B cell (primary cell): ENCODE results near the gene KATNB1. TPM values are rescaled to one million over a fixed set of nuclear protein-coding genes. Genes with fewer than 3 reads are reported as not detected.

Source experiments
- ATAC-seq: fragments of 200-7000 bp; cut with Tn5 transposase; one replicate; pipeline ENCODE4 v1.10.0; 2021; ENCODE audit warnings: low read depth, mild to moderate bottlenecking, moderate number of reproducible peaks, moderate library complexity
- CTCF ChIA-PET: fragments of 350-600 bp; sonication (Branson Sonifier 250); formaldehyde crosslinking; loops from one replicate; lab custom pipeline; 2021; ENCODE audit warnings: antibody characterized with exemption, inconsistent platforms; lab: Charles Lee
- POLR2A ChIA-PET: fragments of 350-600 bp; sonication (Branson Sonifier 250); formaldehyde crosslinking; loops from one replicate; lab custom pipeline; 2021; ENCODE audit warnings: antibody characterized with exemption; lab: Charles Lee
- DNase-seq: peaks from one replicate; pipeline ENCODE4 v3.0.0; 2013
- H2AFZ ChIP-seq: 2 replicates; pipeline ENCODE4 v1.6.1; 2012; ENCODE audit warnings: mild to moderate bottlenecking, low read depth, low read length; ENCODE audit not compliant: insufficient read depth, poor library complexity, severe bottlenecking
- H3K27ac ChIP-seq, 2 donors: 1 replicate in 1 of 2; 2 replicates in 1 of 2; pipeline ENCODE4 v1.5.1; 2012 to 2013; ENCODE audit warnings: low read length in 2 of 2, mild to moderate bottlenecking in 2 of 2, moderate library complexity in 1 of 2
- H3K27me3 ChIP-seq, 4 experiments: fragments of 200-600 bp in 1 of 4; sonication (generic) in 1 of 4; replicated peaks in 1 of 4; 1 replicate in 2 of 4; 2 replicates in 2 of 4; pipeline versions ENCODE4 v1.6.1 to v1.7.0; 2013 to 2016; ENCODE audit warnings: low read length in 3 of 4, mild to moderate bottlenecking in 2 of 4, mixed read lengths in 1 of 4, moderate library complexity in 1 of 4; ENCODE audit not compliant: insufficient read depth in 4 of 4, control insufficient read depth in 3 of 4; ENCODE audit errors: control extremely low read depth in 1 of 4
- H3K36me3 ChIP-seq, 2 experiments: replicated peaks in 1 of 2; 1 replicate in 1 of 2; 2 replicates in 1 of 2; pipeline versions ENCODE4 v1.6.1 to v1.7.1; 2013; ENCODE audit warnings: low read length in 1 of 2; ENCODE audit not compliant: insufficient read depth in 2 of 2, control insufficient read depth in 1 of 2; ENCODE audit errors: control extremely low read depth in 1 of 2, extremely low read depth in 1 of 2
- H3K4me1 ChIP-seq, 2 donors: fragments of 200-600 bp in 1 of 2; sonication (generic) in 1 of 2; 1 replicate in 1 of 2; 2 replicates in 1 of 2; pipeline versions ENCODE4 v1.5.1 to v1.6.1; 2013 to 2017; ENCODE audit warnings: low read length in 2 of 2; ENCODE audit not compliant: control insufficient read depth in 2 of 2, insufficient read depth in 2 of 2
- H3K4me2 ChIP-seq: replicated peaks from 2 replicates; pipeline ENCODE3; 2012; ENCODE audit warnings: mild to moderate bottlenecking, low read depth, low read length; ENCODE audit not compliant: poor library complexity, severe bottlenecking
- H3K4me3 ChIP-seq, 5 experiments: fragments of 200-600 bp in 1 of 5; sonication (generic) in 1 of 5; 1 replicate in 3 of 5; 2 replicates in 2 of 5; pipeline versions ENCODE4 v1.5.1 to v1.7.0; 2011 to 2016; ENCODE audit warnings: low read length in 4 of 5, mild to moderate bottlenecking in 4 of 5, low read depth in 2 of 5, control low read depth in 1 of 5, moderate library complexity in 1 of 5; ENCODE audit not compliant: insufficient read depth in 1 of 5; ENCODE audit errors: control extremely low read depth in 1 of 5, extremely low read depth in 1 of 5
- H3K79me2 ChIP-seq: fragments of 200-600 bp; sonication (generic); one replicate; pipeline ENCODE4 v1.6.0; 2016; ENCODE audit warnings: low read length; ENCODE audit not compliant: control insufficient read depth, insufficient read depth
- H3K9ac ChIP-seq: fragments of 200-600 bp; sonication (generic); 2 replicates; pipeline ENCODE4 v1.6.1; 2017; ENCODE audit warnings: mild to moderate bottlenecking, low read length, moderate library complexity
- H3K9me3 ChIP-seq, 3 donors: one replicate each; pipeline versions ENCODE4 v1.6.1 to v1.7.1; 2013; ENCODE audit warnings: low read length in 2 of 3; ENCODE audit not compliant: control insufficient read depth in 2 of 3, insufficient read depth in 1 of 3; ENCODE audit errors: control extremely low read depth in 1 of 3
- H4K20me1 ChIP-seq: 2 replicates; pipeline ENCODE4 v1.6.0; 2012; ENCODE audit warnings: mild to moderate bottlenecking, low read length; ENCODE audit not compliant: insufficient read depth, control insufficient read depth, poor library complexity, severe bottlenecking
- H3K27ac Mint-ChIP-seq: one replicate; pipeline ENCODE4 v1.8.0; 2021; ENCODE audit warnings: mixed read lengths
- H3K27me3 Mint-ChIP-seq: one replicate; pipeline ENCODE4 v1.8.0; 2021; ENCODE audit warnings: mixed read lengths
- H3K4me1 Mint-ChIP-seq: one replicate; pipeline ENCODE4 v1.8.0; 2021; ENCODE audit warnings: mixed read lengths
- H3K4me3 Mint-ChIP-seq: one replicate; pipeline ENCODE4 v1.8.0; 2021; ENCODE audit warnings: mixed read lengths
- H3K9me3 Mint-ChIP-seq: one replicate; pipeline ENCODE4 v1.8.0; 2022; ENCODE audit warnings: mixed read lengths; ENCODE audit not compliant: insufficient read depth
- EZH2 ChIP-seq: IDR thresholded peaks from 2 replicates; pipeline ENCODE4 v1.6.1; 2012; ENCODE audit warnings: borderline replicate concordance, low read depth, mild to moderate bottlenecking, moderate library complexity, low read length; ENCODE audit not compliant: insufficient read depth, poor library complexity, severe bottlenecking
- WGBS: methylation state at CpG from one replicate; pipeline ENCODE4 v1.1.5; 2013; ENCODE audit warnings: missing lambda C conversion rate; ENCODE audit not compliant: insufficient coverage; 5-methylcytosine and 5-hydroxymethylcytosine counted together
- intact Hi-C: fragments of 100-400 bp; cut with micrococcal nuclease; formaldehyde crosslinking; loops from one replicate; pipeline ENCODE4 v1.10.0; 2022
- polyA plus RNA-seq: library from polyadenylated mRNA; depleted of rRNA; stranded (reverse); fragments of >200 nt; gene quantifications from 2 replicates; pipeline ENCODE4 v1.2.3, GENCODE V29; 2012
- total RNA-seq, 2 donors: library from RNA; stranded (reverse); fragments of 120-200 nt in 1 of 2; gene quantifications; 1 replicate in 1 of 2; 2 replicates in 1 of 2; pipeline versions ENCODE4 v1.2.3 to v1.2.4, GENCODE V29; 2013 to 2022
- TF ChIP-seq, protein P1 (sequence below): fragments of 200-600 bp; IDR thresholded peaks from one replicate; pipeline ENCODE4 v1.8.0; 2022; ENCODE audit warnings: antibody characterized with exemption, mild to moderate bottlenecking

Gene KATNB1
- total and polyA plus RNA-seq, 2 donors (not counting 1 experiment from before 2014, with no cell fraction given) = 20.3 to 29.0 TPM

DNA sequence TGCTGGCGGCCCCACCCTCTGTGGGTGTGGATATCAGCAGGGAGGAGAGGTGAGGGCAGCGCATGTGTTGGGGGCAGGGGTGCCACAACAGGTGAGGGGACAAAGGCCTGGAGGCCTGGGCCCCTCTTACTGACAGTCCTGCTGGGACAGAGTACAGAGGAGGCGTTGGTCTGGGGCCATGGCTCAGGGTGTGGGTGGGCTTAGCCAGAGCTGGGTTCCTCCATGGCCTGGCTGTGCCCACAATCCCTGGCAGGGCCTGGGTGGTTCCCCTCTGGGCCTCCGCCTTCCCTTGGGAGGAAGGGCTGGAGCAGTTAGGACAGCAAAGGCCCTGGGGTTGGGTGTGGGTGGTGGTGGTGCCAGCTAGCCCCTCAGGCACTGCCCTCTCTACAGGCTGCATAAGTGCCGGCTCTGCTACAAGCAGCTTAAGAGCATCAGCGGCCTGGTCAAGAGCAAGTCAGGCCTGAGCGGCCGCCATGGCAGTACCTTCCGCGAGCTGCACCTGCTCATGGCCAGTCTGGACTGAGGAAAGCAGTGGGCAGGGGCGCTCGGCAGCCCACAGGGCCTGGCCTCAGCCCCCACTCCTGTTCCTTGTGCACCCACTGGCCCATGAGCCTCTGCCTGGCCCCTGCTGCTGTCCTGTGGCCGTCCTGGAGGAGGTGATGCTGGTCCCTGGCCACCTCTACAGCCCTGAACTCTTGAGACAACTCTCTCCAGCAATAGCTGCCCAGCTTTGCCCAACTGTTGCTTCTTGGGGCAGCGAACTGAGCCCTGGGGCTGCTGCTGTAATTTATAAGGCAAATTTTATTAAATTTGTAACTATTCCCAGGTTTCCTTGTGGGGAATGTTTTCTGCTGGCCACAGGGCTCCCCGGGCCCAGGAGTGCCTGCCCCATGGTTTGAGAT is 21.1 kb downstream of the KATNB1 start:
- H3K9me3 Mint-ChIP-seq = no peaks in the 10 kb centered on the region
- no peak overlapping the region for H3K4me3 Mint-ChIP-seq

More for the DNA sequence above, 21.1 kb downstream of the KATNB1 start:
- peaks cover 0 to 3% of the 10 kb centered on the region in 2 donors for H3K4me1 ChIP-seq
- H3K9ac ChIP-seq = no peak overlapping the region
- no peaks in the 10 kb centered on the region for H4K20me1 ChIP-seq
- WGBS = 98% methylated on average over 12 of the region's 15 CpGs
- H3K9me3 ChIP-seq = no peaks in the 10 kb centered on the region
- no peak overlapping the region for H3K4me2 ChIP-seq
- CTCF ChIA-PET = interaction anchor here (0.6 to 1.0 kb wide), 4 partner anchors 10 to 248 kb away, joined by 3 to 5 read pairs (median 4); partner anchors contain the start of gene KATNB1
- no peak overlapping the region for H3K27ac Mint-ChIP-seq
- POLR2A ChIA-PET = interaction anchor here (0.6 kb wide), 1 partner anchor 309 kb away, joined by 3 read pairs; no protein-coding TSS in a partner anchor
- no peaks in the 10 kb centered on the region for H3K4me1 Mint-ChIP-seq
- H3K27ac ChIP-seq = no peak overlapping the region
- no peaks in the 10 kb centered on the region for H3K27me3 Mint-ChIP-seq
- no peak overlapping the region for H3K4me3 ChIP-seq
- H3K27me3 ChIP-seq = no peaks in the 10 kb centered on the region
- no peak overlapping the region for H2AFZ ChIP-seq
- no peak for DNase-seq
- intact Hi-C loops = loop anchor here (1.0 kb wide), 1 partner anchor 21 kb away; the partner anchor contains the start of gene KATNB1
- H3K36me3 ChIP-seq = peaks cover 0 to 3% of the 10 kb centered on the region in 2 experiments
- H3K79me2 ChIP-seq = no peaks in the 10 kb centered on the region
- no peak for ATAC-seq
- TF ChIP-seq EZH2 = no peak
- TF ChIP-seq, protein P1, sequence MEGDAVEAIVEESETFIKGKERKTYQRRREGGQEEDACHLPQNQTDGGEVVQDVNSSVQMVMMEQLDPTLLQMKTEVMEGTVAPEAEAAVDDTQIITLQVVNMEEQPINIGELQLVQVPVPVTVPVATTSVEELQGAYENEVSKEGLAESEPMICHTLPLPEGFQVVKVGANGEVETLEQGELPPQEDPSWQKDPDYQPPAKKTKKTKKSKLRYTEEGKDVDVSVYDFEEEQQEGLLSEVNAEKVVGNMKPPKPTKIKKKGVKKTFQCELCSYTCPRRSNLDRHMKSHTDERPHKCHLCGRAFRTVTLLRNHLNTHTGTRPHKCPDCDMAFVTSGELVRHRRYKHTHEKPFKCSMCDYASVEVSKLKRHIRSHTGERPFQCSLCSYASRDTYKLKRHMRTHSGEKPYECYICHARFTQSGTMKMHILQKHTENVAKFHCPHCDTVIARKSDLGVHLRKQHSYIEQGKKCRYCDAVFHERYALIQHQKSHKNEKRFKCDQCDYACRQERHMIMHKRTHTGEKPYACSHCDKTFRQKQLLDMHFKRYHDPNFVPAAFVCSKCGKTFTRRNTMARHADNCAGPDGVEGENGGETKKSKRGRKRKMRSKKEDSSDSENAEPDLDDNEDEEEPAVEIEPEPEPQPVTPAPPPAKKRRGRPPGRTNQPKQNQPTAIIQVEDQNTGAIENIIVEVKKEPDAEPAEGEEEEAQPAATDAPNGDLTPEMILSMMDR = no peak
